Spleen (tissue), 11 donors: ENCODE measurements around the gene RTP2. TPM values are rescaled to one million over a fixed set of nuclear protein-coding genes. Genes with fewer than 3 reads are reported as not detected.

Experiments
- DNase-seq: peaks from one replicate; pipeline ENCODE4 v3.0.0-alpha.2; 2020
- H3K27ac ChIP-seq, 8 donors: fragments of 200-600 bp; sonication (generic) in 7 of 8; 1 replicate in 4 of 8; 2 replicates in 4 of 8; pipeline versions ENCODE4 v1.5.0 to v1.8.0; 2016 to 2021; ENCODE audit warnings: inconsistent platforms in 4 of 8, mild to moderate bottlenecking in 4 of 8, moderate library complexity in 1 of 8
- H3K27me3 ChIP-seq, 7 donors: fragments of 200-600 bp; sonication (generic) in 6 of 7; replicated peaks in 1 of 7; 1 replicate in 4 of 7; 2 replicates in 3 of 7; pipeline versions ENCODE4 v1.5.0 to v1.8.0; 2016 to 2021; ENCODE audit warnings: inconsistent platforms in 3 of 7, mild to moderate bottlenecking in 1 of 7
- H3K36me3 ChIP-seq, 6 donors: fragments of 200-600 bp; sonication (generic) in 5 of 6; 1 replicate in 4 of 6; 2 replicates in 2 of 6; pipeline versions ENCODE4 v1.5.0 to v1.8.0; 2016 to 2021; ENCODE audit warnings: inconsistent platforms in 2 of 6
- H3K4me1 ChIP-seq, 6 donors: fragments of 200-600 bp; sonication (generic) in 5 of 6; 1 replicate in 3 of 6; 2 replicates in 3 of 6; pipeline versions ENCODE4 v1.5.0 to v1.8.0; 2016 to 2021; ENCODE audit warnings: inconsistent platforms in 3 of 6
- H3K4me3 ChIP-seq, 8 donors: fragments of 200-600 bp; sonication (generic) in 7 of 8; 1 replicate in 4 of 8; 2 replicates in 4 of 8; pipeline versions ENCODE4 v1.5.0 to v1.8.0; 2016 to 2021; ENCODE audit warnings: inconsistent platforms in 4 of 8, mild to moderate bottlenecking in 4 of 8, moderate library complexity in 2 of 8
- H3K9me3 ChIP-seq, 8 donors: fragments of 200-600 bp; sonication (generic) in 7 of 8; 1 replicate in 4 of 8; 2 replicates in 4 of 8; pipeline versions ENCODE4 v1.5.0 to v1.8.0; 2016 to 2021; ENCODE audit warnings: inconsistent platforms in 4 of 8
- POLR2A ChIP-seq, 3 donors: fragments of 450-650 bp; IDR thresholded peaks; one replicate each; pipeline ENCODE4 v1.5.1; 2017; ENCODE audit warnings: antibody characterized with exemption in 3 of 3, mild to moderate bottlenecking in 1 of 3
- POLR2AphosphoS5 ChIP-seq, 3 donors: sonication (generic); formaldehyde crosslinking; IDR thresholded peaks; one replicate each; pipeline ENCODE4 v1.5.1; 2017; ENCODE audit warnings: antibody characterized with exemption in 3 of 3
- WGBS, 5 donors: extraction: QIAGEN DNeasy Blood & Tissue Kit in 3 of 5; methylation state at CpG; one replicate each; pipeline versions ENCODE4 v1.1.5 to v1.1.7; 2013 to 2018; 5-methylcytosine and 5-hydroxymethylcytosine counted together
- intact Hi-C: fragments of 100-400 bp; cut with DNase I; formaldehyde crosslinking; loops from one replicate; pipeline ENCODE4 v1.15.0; 2023; ENCODE audit warnings: low total_unique reads
- polyA plus RNA-seq, 3 donors: library from polyadenylated mRNA; stranded (reverse); fragments of 200-250 nt; gene quantifications; one replicate each; pipeline ENCODE4 v1.2.1, GENCODE V29; 2013
- total RNA-seq, 7 donors: library from RNA; depleted of rRNA in 3 of 7; stranded (reverse); fragments of >200 nt in 3 of 7; fragmentation: NEBNext Ultra II Directional in 4 of 7; extraction: Animal tissue kit (Norgen Biotek cat#: 25700) in 4 of 7; gene quantifications; one replicate each; pipeline versions ENCODE4 v1.1.0 to v1.2.1, GENCODE V29; 2016 to 2021
- TF ChIP-seq, protein P1 (sequence below), 11 experiments: fragments of 200-600 bp in 7 of 11; fragments of 450-650 bp in 4 of 11; sonication (generic) in 4 of 11; IDR thresholded peaks in 8 of 11; conservative IDR thresholded peaks in 3 of 11; 1 replicate in 7 of 11; 2 replicates in 4 of 11; pipeline versions ENCODE4 v1.4.0 to v1.8.0; 2016 to 2021; ENCODE audit warnings: antibody characterized with exemption in 11 of 11, inconsistent platforms in 4 of 11, mild to moderate bottlenecking in 1 of 11
- donor health status: healthy with polysubstance abuse.
- donor health status: DM: no; HTN: no; CAD: no; lungs with moderate emphysema.
- donor health status: DM: no; HTN: no; CAD: no.
- donor health status: Bipolar disorder and iron deficiency.
- donor health status: healthy.
- donor health status: DM: no; HTN: no; CAD: no.
- donor health status: DM: yes; HTN: yes; CAD: no.

Gene RTP2
- total and polyA plus RNA-seq, 10 donors, result not detected

DNA sequence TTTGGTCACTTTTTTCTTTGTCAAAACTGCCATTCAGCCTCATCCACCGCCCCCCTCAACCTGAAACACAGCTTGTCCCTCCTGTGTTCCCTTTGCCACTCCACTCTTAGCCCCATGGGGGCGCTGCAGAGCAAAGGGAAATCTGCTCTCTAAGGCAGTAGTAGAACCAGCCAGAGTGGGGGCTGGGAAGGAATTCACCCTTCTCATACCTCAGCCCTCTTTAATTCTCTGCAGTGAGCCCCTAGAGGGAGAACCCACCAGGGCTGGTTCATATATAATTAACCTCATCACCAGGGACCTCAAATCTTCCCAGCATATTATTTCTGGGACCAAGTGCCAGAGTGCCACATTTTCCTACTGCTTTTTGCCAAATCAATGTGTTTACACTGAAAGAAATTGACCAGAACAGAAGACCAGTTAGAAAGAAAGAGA, 45.7 kb upstream of the RTP2 start:
- peak in 1 of 3 donors; percentile 81 for TF ChIP-seq POLR2AphosphoS5 (IDR thresholded peaks at IDR 0.05)
- no peak for TF ChIP-seq POLR2A (IDR thresholded peaks at IDR 0.05)
- TF ChIP-seq, protein P1, sequence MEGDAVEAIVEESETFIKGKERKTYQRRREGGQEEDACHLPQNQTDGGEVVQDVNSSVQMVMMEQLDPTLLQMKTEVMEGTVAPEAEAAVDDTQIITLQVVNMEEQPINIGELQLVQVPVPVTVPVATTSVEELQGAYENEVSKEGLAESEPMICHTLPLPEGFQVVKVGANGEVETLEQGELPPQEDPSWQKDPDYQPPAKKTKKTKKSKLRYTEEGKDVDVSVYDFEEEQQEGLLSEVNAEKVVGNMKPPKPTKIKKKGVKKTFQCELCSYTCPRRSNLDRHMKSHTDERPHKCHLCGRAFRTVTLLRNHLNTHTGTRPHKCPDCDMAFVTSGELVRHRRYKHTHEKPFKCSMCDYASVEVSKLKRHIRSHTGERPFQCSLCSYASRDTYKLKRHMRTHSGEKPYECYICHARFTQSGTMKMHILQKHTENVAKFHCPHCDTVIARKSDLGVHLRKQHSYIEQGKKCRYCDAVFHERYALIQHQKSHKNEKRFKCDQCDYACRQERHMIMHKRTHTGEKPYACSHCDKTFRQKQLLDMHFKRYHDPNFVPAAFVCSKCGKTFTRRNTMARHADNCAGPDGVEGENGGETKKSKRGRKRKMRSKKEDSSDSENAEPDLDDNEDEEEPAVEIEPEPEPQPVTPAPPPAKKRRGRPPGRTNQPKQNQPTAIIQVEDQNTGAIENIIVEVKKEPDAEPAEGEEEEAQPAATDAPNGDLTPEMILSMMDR (IDR thresholded peaks at IDR 0.05 in 8 of 11, conservative IDR thresholded peaks at IDR 0.05 in 3 of 11), result peak; percentile 84 to 98 (median 94)
- peak overlapping the region in 6 of 8 donors; percentile 97 to 99 (median 99) for H3K27ac ChIP-seq
- intact Hi-C loops, result loop anchor here (10.0 kb wide), 3 partner anchors 407 to 1487 kb away; partner anchors contain the start of gene LPP

DNA sequence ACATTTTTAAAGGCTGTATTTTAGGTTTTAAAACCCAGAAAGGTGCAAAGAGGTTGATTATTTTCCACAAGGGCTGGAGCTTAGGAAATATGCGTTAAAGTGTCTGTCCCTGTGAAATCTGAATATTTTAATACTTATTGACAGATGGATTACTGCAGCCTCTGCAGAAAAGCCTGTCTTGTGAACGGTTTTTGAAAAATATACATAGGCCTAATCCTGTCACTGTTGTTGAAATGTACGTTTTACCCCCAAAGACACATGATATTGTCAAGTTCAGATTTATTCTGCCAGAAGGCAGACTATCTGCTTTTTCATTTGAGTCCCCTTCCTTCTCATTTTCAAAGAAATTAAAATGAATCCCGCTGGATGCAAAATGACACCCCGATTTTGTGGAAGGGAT, 45.1 kb upstream of the RTP2 start:
- no peak for DNase-seq
- Histone ChIP-seq H3K27ac (peak overlapping the region in 7 of 8 donors; percentile 97 to 99 (median 99)), H3K36me3 (no peaks in the 10 kb centered on the region), H3K27me3 (no peaks in the 10 kb centered on the region), H3K4me3 (peak overlapping the region in 1 of 8 donors; percentile 84), H3K4me1 (peaks cover 22 to 73% (median 53%) of the 10 kb centered on the region in 6 donors), H3K9me3 (no peaks in the 10 kb centered on the region)
- intact Hi-C loops, result loop anchor here (10.0 kb wide), 3 partner anchors 407 to 1487 kb away; partner anchors contain the start of gene LPP
- 54 to 68% (median 58%) methylated on average over 5 of the region's 5 CpGs for WGBS, 5 donors
- TF ChIP-seq POLR2AphosphoS5 (IDR thresholded peaks at IDR 0.05) (no peak), POLR2A (IDR thresholded peaks at IDR 0.05) (no peak)
- TF ChIP-seq, protein P1 (IDR thresholded peaks at IDR 0.05 in 8 of 11, conservative IDR thresholded peaks at IDR 0.05 in 3 of 11), result no peak

More for the DNA sequence above, 45.7 kb upstream of the RTP2 start:
- H3K36me3 ChIP-seq, result no peaks in the 10 kb centered on the region
- no peaks in the 10 kb centered on the region for H3K27me3 ChIP-seq
- H3K4me3 ChIP-seq, result no peak overlapping the region
- peak; percentile 97 for DNase-seq
- 3 to 6% (median 5%) methylated on average over 2 of the region's 2 CpGs for WGBS, 5 donors
- H3K4me1 ChIP-seq, result peaks cover 19 to 68% (median 48%) of the 10 kb centered on the region in 6 donors
- no peaks in the 10 kb centered on the region for H3K9me3 ChIP-seq

DNA sequence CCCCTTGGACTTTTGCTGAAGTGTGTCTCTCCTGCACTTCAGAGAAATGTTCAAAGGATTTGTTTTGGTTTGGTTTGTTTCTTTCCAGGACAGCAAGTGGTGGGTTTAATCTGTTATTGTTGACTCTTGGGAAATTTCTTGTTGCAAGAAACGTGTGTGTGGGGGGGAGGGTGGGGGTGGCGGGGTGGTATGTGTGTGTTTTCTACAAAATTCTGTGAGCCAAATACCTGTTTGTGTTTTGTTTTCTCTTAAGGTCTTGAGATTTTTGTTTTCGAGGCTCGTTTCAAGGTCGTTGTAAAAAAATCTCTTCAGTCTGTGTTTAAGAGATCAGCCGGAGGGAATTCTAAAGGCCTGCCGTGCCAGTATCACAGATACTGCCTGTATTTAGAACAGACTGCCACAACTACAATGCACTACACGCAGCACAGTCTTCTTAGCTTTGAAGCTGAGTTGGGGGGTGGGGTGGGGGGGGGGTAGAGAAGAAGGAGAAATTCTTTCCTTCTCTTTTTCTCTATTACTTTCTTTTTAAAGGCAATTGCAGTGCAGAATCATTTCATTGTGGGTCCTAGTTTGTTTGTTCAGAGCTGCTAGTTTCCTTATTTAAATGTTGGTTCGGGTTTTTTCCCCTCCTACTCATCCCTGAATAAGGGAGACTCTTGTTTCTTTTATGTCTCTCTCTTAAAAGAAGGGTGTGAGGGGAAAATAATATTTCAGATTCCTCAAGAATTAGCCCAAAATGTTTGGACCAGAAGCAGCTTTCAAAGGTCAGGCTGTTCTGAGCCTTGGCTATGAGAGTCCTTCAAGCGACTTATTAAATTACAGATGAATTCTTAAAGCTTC, 44.3 kb upstream of the RTP2 start:
- DNase-seq, result no peak
- peak overlapping the region in 7 of 8 donors; percentile 19 to 84 (median 61) for H3K4me3 ChIP-seq
- peaks cover 25 to 81% (median 62%) of the 10 kb centered on the region in 6 donors for H3K4me1 ChIP-seq
- WGBS, 5 donors, result 29 to 45% (median 37%) methylated on average over 10 of the region's 10 CpGs
- H3K9me3 ChIP-seq, result no peaks in the 10 kb centered on the region
- TF ChIP-seq POLR2A (IDR thresholded peaks at IDR 0.05), result no peak
- intact Hi-C loops, result loop anchor here (10.0 kb wide), 3 partner anchors 408 to 1488 kb away; partner anchors contain the start of gene LPP
- no peaks in the 10 kb centered on the region for H3K36me3 ChIP-seq
- no peaks in the 10 kb centered on the region for H3K27me3 ChIP-seq
- H3K27ac ChIP-seq, result peak overlapping the region; percentile 95 to 99 (median 99)

DNA sequence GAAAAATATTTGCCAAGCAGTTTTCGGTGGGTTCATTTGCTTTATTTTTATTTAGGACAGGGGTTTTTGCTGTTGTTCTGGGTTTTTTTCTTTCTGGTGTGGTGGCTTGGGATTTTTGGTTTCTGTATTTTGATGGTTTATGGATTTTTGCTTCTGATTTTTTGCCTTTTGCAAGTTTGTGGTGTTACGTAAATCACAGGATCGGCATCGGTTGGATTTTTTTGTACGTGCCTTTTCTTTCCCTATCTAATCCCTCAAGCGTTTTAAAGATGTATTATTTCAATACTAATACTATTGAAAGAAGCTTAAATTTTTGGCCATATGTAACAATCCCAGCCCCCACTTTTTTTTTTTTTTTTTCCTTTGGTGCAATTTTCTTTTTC, 43.7 kb upstream of the RTP2 start:
- Histone ChIP-seq H3K9me3 (no peaks in the 10 kb centered on the region), H3K27ac (peak overlapping the region; percentile 95 to 99 (median 99)), H3K36me3 (no peaks in the 10 kb centered on the region), H3K27me3 (no peaks in the 10 kb centered on the region), H3K4me3 (peak overlapping the region; percentile 19 to 84 (median 60)), H3K4me1 (peaks cover 25 to 81% (median 62%) of the 10 kb centered on the region in 6 donors)
- TF ChIP-seq, protein P1 (IDR thresholded peaks at IDR 0.05 in 8 of 11, conservative IDR thresholded peaks at IDR 0.05 in 3 of 11), result no peak
- no peak for TF ChIP-seq POLR2AphosphoS5 (IDR thresholded peaks at IDR 0.05)
- 5 to 19% (median 12%) methylated on average over 6 of the region's 6 CpGs for WGBS, 5 donors
- DNase-seq, result no peak
- intact Hi-C loops, result loop anchor here (10.0 kb wide), 3 partner anchors 409 to 1489 kb away; partner anchors contain the start of gene LPP
